Putamen (tissue), 1 donor: ENCODE data around the gene TTYH3.

Experiments used
- DNase-seq: peaks from one replicate; pipeline ENCODE4 v3.0.0-alpha.2; 2016; ENCODE audit warnings: low spot score

TTYH3 gene

GRCh38 chr7:2649139-2649838 lies 17.5 kb downstream of the TTYH3 start:
- no peak for DNase-seq

- no peak for DNase-seq
These were observed 18.2 kb downstream of the TTYH3 start for GRCh38 chr7:2649991-2650390.

GRCh38 chr7:2650451-2650850 lies 18.7 kb downstream of the TTYH3 start:
- DNase-seq = no peak

- DNase-seq = no peak
These were observed 19.6 kb downstream of the TTYH3 start for GRCh38 chr7:2651336-2651735.

- no peak for DNase-seq
These were observed 20.3 kb downstream of the TTYH3 start for GRCh38 chr7:2651847-2652735.

DNA sequence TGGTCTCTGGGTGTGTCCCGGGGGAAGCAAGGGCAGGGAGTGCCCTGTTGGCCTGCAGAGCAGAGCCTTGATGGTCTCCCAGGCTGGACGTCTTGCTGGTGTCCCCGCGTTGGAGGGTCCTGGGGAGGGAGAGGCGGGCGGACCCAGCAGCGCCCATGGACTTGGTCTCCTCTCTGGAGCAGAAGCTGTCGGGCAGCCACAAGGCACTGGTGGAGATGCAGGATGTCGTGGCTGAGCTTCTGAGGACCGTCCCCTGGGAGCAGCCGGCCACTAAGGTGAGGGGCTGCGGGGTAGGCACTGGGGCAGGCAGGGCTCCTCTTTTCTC lies 20.9 kb downstream of the TTYH3 start:
- DNase-seq = no peak

- no peak for DNase-seq
These were observed 22.3 kb downstream of the TTYH3 start for GRCh38 chr7:2654059-2654458.

- DNase-seq = no peak
These were observed 24.3 kb downstream of the TTYH3 start for GRCh38 chr7:2655870-2656614.

- no peak for DNase-seq
These were observed 25.4 kb downstream of the TTYH3 start for GRCh38 chr7:2657208-2657607.

- no peak for DNase-seq
These were observed 26.3 kb downstream of the TTYH3 start for GRCh38 chr7:2657920-2658671.

DNA sequence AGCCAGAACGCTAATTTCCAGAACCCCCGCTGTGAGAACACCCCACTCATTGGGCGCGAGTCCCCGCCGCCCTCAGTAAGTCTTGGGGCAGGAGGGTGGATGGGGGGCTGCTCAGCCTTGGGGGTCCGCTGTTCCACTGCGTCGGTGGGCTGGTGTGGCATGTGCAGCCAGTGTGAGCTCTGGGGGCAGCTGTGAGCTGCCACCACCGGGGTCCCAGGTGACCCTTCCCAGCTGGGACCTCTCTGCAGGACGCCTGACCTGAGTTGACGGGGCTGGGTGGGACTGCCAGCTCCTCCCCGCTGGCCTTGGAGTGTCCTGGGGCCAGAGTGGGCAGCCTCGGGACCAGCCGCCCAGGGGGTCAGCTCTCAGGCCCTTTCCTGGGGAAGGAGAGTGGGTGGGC lies 27.2 kb downstream of the TTYH3 start:
- DNase-seq = no peak

DNA sequence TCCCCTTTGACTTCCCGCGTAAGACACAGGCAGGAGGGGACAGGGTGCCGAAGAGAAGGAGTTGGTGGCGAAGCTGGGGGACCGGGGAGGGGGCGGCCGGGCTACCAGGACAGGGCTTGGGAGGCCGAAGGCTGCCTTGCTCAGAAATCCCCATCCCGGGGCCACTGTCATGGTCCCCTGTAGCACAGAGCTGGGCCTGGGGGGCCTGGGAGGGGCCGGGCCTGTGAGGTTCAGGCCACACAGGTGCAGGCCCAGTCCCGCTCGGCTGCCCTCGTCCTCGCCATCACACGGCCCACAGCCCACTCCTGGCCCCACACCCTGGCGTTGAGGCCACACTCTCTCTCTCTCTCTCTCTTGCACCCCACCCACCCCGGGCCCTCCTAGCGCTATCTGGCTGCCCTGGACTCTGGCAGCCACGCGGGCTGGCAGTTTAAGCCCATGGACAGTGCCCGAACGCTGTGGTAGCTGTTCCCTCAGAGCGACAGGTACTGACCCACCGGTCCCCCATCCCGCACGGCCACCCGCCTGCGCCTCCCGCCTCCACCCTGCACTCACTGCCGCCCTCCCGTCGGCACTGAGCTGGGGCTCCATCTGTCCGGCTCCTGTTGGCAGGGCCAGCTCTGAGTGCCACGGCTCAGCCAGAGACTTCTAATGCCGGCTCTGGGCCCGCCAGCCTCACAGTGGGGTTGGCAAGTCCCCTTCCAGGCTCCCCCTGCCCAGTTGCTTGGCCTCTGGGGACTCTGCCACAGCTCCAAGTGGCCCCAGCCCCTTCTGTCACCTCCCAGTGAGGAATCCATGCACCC lies 28.0 kb downstream of the TTYH3 start:
- no peak for DNase-seq

DNA sequence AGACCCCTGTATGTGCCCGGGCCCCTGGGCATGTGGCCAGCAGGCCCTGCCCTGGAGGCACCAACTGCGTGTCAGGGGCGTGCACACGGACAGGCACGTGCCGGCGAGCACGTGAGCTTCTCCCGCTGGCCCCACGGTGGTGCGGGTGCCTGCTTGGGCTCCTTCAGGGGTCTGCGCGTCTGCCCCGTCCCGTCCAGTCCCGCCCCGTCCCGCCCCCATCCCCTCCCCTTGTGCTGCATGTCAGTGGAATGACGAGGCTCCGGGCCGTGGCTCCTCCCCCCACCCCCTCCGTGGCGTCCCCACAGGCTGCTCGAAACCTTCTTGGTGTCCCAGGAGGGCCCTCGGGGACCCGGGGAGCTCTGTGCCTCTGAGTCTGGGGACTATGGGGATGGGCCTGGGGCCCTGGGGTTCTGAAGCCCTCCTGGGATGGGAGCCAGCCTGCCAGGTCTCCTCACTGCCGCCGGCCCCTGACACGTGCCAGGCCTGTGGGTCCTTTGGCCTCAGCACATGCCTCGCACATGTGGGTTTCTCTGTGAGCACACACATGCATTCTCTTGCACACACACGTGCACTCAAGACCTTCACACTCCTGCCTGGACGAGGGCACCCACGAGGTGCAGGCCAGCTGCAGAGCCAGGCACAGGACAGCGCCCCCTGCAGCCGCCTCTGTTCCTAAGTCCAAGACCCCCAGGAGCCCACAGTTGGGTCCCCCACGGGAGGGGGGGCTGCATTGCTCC lies 28.7 kb downstream of the TTYH3 start:
- no peak for DNase-seq

DNA sequence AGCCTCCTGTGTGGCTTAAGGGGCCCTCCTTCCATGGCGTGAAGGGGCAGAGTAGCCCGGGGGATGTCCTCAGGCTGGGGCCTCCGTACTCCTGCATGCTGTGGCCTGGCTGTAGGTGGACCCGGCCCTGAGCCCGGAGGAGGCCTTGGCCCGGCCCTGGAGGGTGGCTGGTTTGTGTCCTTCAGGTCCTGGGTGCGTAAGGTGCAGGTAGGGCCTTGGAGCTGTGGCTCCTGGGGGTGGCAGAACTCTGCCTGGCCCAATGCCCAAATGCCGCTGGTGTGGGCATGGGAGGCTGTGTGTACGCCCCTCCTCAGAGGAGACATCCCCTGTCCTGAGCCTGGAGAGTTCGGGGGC lies 29.3 kb downstream of the TTYH3 start:
- DNase-seq = no peak

DNA sequence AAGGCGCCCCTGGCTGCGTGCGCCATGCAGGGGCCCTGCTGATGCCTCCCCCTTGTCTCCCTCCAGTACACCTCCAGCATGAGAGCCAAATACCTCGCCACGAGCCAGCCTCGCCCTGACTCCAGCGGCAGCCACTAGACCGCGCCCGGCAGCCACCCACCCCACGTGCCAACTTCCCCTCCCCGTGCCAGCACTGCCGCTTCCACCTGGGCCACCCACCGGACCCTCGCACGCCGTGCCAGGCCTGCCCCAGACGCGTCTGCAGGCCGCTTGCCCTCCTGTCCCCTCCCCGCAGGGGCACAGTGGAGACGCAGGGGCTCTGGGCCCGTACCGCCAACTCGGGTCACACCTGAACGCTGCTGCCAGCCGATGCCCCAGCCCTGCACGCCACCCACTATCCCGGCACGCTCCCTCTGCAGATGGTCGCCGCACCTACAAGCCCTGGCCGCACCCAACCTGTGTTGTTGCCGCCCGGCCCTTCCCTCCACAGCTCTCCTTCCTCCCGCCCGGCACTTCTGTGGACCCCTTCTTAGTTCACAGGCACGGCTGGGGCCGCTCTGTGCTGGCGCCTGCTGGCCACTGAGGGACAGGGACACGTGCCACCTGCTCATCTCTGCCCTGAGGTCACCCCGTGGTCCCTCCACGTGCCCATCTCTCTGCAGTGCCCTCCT lies 30.0 kb downstream of the TTYH3 start:
- DNase-seq = no peak

DNA sequence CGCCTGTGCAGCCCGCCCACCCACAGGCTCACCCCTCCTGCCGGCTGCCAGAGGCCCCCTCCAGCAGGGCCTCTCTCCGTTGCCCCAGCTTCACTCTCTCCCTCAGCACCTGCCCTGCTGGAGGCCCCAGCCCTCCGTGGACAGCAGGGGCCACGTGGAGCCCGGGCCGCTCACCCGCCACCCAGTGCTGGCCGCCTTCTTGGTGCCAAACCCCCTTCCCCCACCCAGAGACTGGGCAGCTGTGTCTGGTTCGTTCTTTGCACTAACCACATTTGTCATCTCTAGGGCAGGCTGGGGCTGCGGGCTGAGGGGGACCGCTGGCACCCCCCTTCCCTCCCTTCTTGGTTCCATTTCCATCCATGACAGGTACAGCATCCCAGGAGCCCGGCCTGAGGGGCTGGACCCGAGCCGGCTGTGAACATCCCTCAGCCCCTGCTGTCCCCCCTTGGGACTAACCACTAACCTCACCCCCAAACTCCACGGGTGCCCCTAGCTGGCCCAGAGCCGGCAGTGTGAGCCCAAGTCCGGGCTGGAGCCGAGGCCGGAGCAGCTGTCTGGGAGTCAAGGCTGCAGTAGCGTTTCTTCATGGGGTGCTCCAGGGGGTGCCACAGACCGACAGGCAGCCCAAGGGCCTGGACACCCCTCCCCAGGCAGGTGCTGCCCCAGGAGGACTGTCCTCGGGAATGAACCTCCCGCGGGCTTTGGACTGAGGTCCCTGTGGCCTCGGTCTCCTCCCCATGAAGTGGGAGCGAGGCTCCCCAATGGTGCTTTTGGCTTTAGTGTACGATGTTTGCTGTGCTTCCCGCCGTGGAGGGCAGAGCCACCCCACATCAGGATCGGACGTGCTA lies 30.7 kb downstream of the TTYH3 start:
- no peak for DNase-seq

GRCh38 chr7:2663121-2663886 lies 31.5 kb downstream of the TTYH3 start:
- DNase-seq = no peak

GRCh38 chr7:2663960-2664359 lies 32.2 kb downstream of the TTYH3 start:
- DNase-seq = no peak
